Measurements from ENCODE around the gene EPM2A.

DNA sequence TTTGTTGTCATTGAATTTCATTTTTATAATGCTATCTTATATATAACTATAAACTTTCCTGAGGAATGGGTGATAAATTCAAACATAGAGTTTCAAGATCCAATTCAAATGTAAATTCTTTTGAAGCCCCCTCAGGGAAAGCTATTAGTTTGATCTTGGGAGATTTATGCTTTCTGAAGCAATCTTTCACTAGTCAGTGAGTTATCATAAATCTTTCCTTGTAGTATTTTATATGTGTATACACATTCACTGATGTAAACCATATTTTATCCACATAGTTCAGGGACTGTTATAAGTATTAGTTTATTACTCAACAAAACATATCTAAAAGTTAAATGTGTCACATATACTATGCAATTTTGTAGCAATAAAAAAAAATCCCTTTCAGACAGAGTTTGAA lies 2.9 kb upstream of the EPM2A start:
- TF ChIP-seq, protein P1, sequence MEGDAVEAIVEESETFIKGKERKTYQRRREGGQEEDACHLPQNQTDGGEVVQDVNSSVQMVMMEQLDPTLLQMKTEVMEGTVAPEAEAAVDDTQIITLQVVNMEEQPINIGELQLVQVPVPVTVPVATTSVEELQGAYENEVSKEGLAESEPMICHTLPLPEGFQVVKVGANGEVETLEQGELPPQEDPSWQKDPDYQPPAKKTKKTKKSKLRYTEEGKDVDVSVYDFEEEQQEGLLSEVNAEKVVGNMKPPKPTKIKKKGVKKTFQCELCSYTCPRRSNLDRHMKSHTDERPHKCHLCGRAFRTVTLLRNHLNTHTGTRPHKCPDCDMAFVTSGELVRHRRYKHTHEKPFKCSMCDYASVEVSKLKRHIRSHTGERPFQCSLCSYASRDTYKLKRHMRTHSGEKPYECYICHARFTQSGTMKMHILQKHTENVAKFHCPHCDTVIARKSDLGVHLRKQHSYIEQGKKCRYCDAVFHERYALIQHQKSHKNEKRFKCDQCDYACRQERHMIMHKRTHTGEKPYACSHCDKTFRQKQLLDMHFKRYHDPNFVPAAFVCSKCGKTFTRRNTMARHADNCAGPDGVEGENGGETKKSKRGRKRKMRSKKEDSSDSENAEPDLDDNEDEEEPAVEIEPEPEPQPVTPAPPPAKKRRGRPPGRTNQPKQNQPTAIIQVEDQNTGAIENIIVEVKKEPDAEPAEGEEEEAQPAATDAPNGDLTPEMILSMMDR (IDR thresholded peaks at IDR 0.05) = no peak
- TF ChIP-seq POLR2A (IDR thresholded peaks at IDR 0.05) = no peak
